SKM-1 treated with dmso at 0.1 percent for 144 hours (cell line): ENCODE data around the gene CNTN3.
A peak's percentile ranks its signal among the peaks of the same experiment; 100 is the strongest.

Source experiments
- DNase-seq: peaks from one replicate; lab custom pipeline; 2025; ENCODE audit not compliant: unreplicated experiment; lab: John Stamatoyannopoulos, UW

The CNTN3 gene

DNA sequence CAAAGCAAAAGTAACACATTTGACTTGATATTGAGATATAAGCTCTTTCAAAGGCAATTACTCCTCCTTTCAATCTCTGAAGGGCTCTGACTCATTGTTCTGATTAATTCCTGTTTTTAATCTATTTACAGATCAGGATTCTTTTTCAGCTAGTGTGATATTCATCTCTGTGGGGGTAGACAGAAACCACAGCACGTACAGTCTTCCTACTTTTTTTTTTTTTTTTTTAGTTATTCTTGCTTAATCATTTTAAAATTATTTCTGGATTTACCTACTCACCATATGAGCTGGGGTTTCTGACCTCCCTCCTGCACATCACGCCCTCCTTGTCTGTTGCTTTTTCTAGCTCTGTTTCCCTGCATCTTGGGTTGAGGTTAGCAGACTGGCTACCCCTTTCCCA, 1.4 kb downstream of the CNTN3 start:
- no peak for DNase-seq

DNA sequence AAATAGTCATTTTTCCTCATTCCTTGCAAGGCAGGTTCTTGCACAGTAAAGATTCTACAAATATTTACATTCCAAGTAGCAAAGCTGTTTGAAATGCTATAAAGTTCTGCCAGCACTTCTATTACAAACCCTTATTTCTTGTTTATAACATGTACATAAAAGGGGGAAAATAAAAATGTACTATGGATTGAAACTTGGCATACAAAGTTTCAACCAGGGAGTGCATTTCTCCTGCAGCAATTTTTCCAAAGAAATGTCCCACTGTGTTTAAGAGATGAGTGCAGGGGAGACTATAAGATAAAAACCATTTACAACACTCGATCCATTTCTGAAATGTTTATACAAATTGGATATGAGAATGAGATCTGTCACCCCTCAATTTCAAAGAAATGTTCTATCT, 3.3 kb downstream of the CNTN3 start:
- DNase-seq: no peak

DNA sequence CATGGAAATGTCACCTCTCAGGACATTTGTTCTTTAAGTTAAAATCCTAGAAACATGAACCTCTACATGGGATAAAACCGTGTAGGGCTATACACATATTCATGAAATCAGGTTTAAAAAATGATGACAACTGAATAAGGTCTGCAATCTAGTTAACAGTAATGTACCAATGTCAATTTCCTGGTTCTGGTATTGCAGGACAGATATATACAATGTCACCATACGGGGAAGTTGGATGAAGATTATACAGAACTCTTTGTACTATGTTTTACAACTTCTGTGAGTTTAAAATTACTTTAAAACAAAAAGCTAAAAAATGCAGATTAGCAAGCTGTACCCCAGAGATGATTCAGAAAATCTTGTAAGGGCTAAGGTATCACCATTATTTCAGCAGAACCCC, 6.7 kb downstream of the CNTN3 start:
- DNase-seq: peak; percentile 68

DNA sequence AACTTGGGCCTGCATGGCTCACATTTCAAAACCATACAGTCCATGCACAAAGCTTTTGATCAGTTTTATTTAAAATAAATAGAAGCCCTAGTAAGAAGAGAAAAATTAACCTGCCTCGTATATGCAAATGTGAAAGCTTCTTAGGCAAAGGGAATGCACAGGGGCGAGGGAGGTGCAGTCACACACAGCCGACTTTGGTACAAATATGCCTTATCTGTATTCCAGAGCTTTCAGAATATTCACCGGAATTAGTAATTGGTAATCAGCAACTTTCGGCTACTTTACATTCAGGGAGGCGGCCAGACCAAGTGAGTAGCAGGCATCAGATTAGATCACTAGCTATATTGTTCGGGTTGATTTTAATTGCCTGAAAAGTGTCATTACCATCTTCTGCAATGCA, 7.5 kb downstream of the CNTN3 start:
- no peak for DNase-seq

GRCh38 chr3:74605437-74605836, 9.0 kb downstream of the CNTN3 start:
- no peak for DNase-seq

DNA sequence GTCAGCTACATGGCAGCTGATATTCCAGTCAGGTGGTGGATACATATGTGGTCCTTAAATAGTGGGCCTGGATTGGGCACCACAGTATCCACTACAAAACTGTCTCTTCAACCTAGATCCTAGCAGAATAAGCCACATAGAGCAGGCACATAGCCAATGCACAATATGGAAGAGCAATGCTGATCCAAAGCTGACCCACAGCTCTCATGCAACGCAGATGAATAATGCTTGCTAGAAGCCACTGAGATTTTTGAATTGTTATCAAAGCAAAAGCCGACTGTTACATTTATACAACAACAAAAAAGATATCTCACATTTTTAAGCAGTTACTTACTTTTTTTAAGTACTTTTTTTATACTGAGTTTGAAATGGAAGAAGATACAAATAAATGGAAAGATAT, 11.2 kb downstream of the CNTN3 start:
- DNase-seq: no peak

DNA sequence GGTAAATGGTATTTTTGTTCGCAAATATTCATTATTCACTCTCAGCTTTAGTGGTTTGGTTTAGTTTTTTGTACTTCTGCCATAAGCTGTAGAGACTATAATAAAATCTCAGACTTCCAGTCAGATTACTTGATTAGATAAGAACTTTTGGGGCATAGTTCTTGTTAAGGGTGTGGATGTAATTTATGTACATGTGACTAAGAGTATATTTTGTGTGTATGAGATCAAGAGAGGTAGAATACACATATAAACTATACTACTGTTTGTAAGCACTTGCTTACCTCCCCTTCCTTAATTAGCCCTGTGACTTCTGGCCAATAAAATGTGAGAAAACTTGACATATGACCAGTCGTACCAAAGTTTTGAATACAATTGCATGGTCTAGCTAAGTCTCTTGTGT, 12.0 kb downstream of the CNTN3 start:
- no peak for DNase-seq

DNA sequence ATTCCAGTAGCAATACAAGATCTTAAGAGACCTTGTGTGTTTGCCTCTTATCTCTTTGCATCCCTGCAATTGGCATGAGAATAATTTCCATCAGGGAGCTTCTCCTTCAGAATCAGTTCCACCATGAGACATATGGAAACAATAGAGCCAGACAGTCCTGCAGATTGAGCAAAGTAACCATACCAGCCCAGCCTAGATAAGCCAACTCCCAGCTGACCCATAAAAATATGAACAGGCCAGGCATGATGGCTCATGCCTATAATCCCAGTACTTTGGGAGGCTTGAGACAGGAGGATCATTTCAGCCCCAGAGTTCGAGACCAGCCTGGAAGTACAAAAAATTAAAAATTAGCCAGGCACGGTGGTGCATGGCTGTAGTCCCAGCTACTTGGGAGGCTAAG, 12.7 kb downstream of the CNTN3 start:
- DNase-seq: no peak

GRCh38 chr3:74599564-74599963, 14.9 kb downstream of the CNTN3 start:
- no peak for DNase-seq

DNA sequence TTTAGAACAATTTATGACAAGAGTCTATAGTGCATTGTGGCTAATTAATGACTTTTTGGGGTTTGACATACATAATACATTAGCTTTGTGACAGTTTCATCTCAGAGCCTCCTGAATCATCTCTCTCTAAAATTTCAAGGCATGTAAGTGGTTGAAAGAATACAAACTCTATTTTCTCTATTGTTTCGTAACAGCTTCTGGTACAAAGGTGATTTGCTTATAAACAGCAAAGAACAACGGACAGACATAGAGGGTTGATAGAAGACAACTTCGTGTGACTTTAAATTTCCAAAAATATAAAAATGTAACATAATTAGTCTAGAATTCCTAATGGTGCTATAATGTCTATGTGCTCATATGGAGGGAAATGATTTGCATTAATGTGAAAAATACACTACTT, 21.3 kb downstream of the CNTN3 start:
- no peak for DNase-seq

GRCh38 chr3:74592359-74592758, 22.1 kb downstream of the CNTN3 start:
- DNase-seq: peak; percentile 74

GRCh38 chr3:74591946-74592345, 22.5 kb downstream of the CNTN3 start:
- DNase-seq: peak; percentile 11

DNA sequence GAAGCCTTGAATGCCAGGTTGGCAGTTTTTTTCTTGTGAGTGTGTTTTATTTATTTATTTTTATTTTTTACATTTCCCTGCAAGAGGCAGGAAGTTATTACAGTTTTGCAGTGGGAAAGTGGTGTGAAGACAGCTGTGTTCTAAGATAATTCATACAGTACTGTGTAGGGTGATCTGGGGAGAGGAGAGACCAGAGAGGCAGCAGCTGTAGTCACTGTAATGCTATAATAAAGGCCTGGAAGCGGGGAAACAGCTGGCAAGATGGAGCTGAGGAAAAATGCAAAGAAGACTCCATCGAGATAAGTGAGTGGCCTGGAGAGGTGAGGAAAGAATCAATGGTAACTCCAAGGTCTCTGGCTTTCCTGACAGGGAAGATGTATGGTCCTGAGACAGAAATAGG, 23.1 kb downstream of the CNTN3 start:
- no peak for DNase-seq

GRCh38 chr3:74590620-74591262, 23.7 kb downstream of the CNTN3 start:
- no peak for DNase-seq

DNA sequence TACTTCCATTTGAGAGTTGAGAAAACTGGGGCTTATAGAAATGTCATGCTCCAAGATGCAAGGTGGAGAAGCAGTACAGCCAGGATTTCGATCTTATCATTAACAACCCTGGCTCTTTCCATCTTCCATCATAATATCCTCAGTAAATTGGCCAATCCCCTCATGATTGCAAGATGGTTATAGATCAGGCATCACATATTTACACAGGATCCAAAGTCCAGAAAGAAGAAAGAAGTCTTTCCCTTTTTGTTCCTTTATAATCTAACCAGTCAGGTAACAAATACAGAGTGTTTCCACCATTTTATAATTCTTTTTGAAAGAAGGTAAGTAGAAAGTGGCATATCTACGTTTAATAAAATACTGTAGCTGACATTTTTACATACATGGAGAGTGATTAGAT, 29.7 kb downstream of the CNTN3 start:
- no peak for DNase-seq

GRCh38 chr3:74582982-74583381, 31.5 kb downstream of the CNTN3 start:
- DNase-seq: no peak

- DNase-seq: no peak
These were observed 38.6 kb downstream of the CNTN3 start for GRCh38 chr3:74575857-74576256.

- no peak for DNase-seq
These were observed 43.3 kb downstream of the CNTN3 start for GRCh38 chr3:74571118-74571517.
